ENCODE measurements around the gene SAP25.
"Not testable (repeated sequence)": the region's sequence is repeated elsewhere in the genome, so short reads cannot be mapped to it uniquely, and the experiment has no call there.

Gene SAP25

GRCh38 chr7:100567031-100567730, 6.5 kb downstream of the SAP25 start:
- no peaks in the 10 kb centered on the region for H3K36me3 ChIP-seq (replicated peaks; ENCODE audit: insufficient read depth, low read length)
- H3K9me3 ChIP-seq (replicated peaks; ENCODE audit: insufficient read depth, low read length): no peaks in the 10 kb centered on the region
- H3K9ac ChIP-seq (ENCODE audit: low read length): no peak overlapping the region
- no peaks in the 10 kb centered on the region for H3F3A ChIP-seq (ENCODE audit: insufficient read depth, low read length)
- H3K27me3 ChIP-seq (replicated peaks; ENCODE audit: insufficient read depth, low read length): peaks cover 11% of the 10 kb centered on the region
- no peak for DNase-seq
- no peaks in the 10 kb centered on the region for H4K20me1 ChIP-seq (ENCODE audit: insufficient read depth, low read length)
- no peaks in the 10 kb centered on the region for H3K4me1 ChIP-seq (ENCODE audit: low read length)
- H2AFZ ChIP-seq (ENCODE audit: low read length): no peak overlapping the region
- no peak overlapping the region for H3K27ac ChIP-seq (ENCODE audit: low read length)
- TF ChIP-seq EZH2phosphoT487 (IDR thresholded peaks at IDR 0.05; ENCODE audit: low read length): no peak
- no peak for TF ChIP-seq CTCF (IDR thresholded peaks at IDR 0.05; ENCODE audit: low read length)
- no peak for TF ChIP-seq EZH2 (optimal IDR thresholded peaks at IDR 0.05; ENCODE audit: low read depth, low read length)
- no peaks in the 10 kb centered on the region for H3K79me2 ChIP-seq (ENCODE audit: low read length)
- no peak overlapping the region for H3K4me2 ChIP-seq (ENCODE audit: low read depth, low read length)
- no peak overlapping the region for H3K4me3 ChIP-seq (ENCODE audit: low read length)
- no peaks in the 10 kb centered on the region for H3K9me2 ChIP-seq (replicated peaks; ENCODE audit: insufficient read depth, low read length)

- H3K9me3 ChIP-seq (replicated peaks; ENCODE audit: insufficient read depth, low read length): no peaks in the 10 kb centered on the region
- H3K27ac ChIP-seq (ENCODE audit: low read length): no peak overlapping the region
- DNase-seq: no peak
Observed at GRCh38 chr7:100566018-100566531, 7.6 kb downstream of the SAP25 start.

GRCh38 chr7:100565133-100565571, 8.5 kb downstream of the SAP25 start:
- H3F3A ChIP-seq (ENCODE audit: insufficient read depth, low read length): no peaks in the 10 kb centered on the region
- H3K4me2 ChIP-seq (ENCODE audit: low read depth, low read length): no peak overlapping the region

More at GRCh38 chr7:100566018-100566531, 7.6 kb downstream of the SAP25 start:
- no peaks in the 10 kb centered on the region for H3F3A ChIP-seq (ENCODE audit: insufficient read depth, low read length)
- no peaks in the 10 kb centered on the region for H3K79me2 ChIP-seq (ENCODE audit: low read length)
- H3K4me1 ChIP-seq (ENCODE audit: low read length): no peaks in the 10 kb centered on the region
- H4K20me1 ChIP-seq (ENCODE audit: insufficient read depth, low read length): no peaks in the 10 kb centered on the region
- no peak overlapping the region for H3K9ac ChIP-seq (ENCODE audit: low read length)
- H3K4me3 ChIP-seq (ENCODE audit: low read length): no peak overlapping the region
- H3K27me3 ChIP-seq (replicated peaks; ENCODE audit: insufficient read depth, low read length): peaks cover 11% of the 10 kb centered on the region
- H3K4me2 ChIP-seq (ENCODE audit: low read depth, low read length): no peak overlapping the region
- H3K9me2 ChIP-seq (replicated peaks; ENCODE audit: insufficient read depth, low read length): no peaks in the 10 kb centered on the region
- no peak for TF ChIP-seq EZH2 (optimal IDR thresholded peaks at IDR 0.05; ENCODE audit: low read depth, low read length)
- no peak for TF ChIP-seq EZH2phosphoT487 (IDR thresholded peaks at IDR 0.05; ENCODE audit: low read length)
- TF ChIP-seq CTCF (IDR thresholded peaks at IDR 0.05; ENCODE audit: low read length): no peak
- H2AFZ ChIP-seq (ENCODE audit: low read length): no peak overlapping the region
- no peaks in the 10 kb centered on the region for H3K36me3 ChIP-seq (replicated peaks; ENCODE audit: insufficient read depth, low read length)

GRCh38 chr7:100564405-100564804, 9.3 kb downstream of the SAP25 start:
- not testable (repeated sequence) for H3K27ac ChIP-seq (ENCODE audit: low read length); H3K4me3 ChIP-seq (ENCODE audit: low read length); H3K9ac ChIP-seq (ENCODE audit: low read length); H3F3A ChIP-seq (ENCODE audit: insufficient read depth, low read length); H4K20me1 ChIP-seq (ENCODE audit: insufficient read depth, low read length); H2AFZ ChIP-seq (ENCODE audit: low read length); H3K27me3 ChIP-seq (replicated peaks; ENCODE audit: insufficient read depth, low read length); H3K9me2 ChIP-seq (replicated peaks; ENCODE audit: insufficient read depth, low read length); H3K36me3 ChIP-seq (replicated peaks; ENCODE audit: insufficient read depth, low read length); DNase-seq; H3K4me1 ChIP-seq (ENCODE audit: low read length); H3K79me2 ChIP-seq (ENCODE audit: low read length); H3K9me3 ChIP-seq (replicated peaks; ENCODE audit: insufficient read depth, low read length); H3K4me2 ChIP-seq (ENCODE audit: low read depth, low read length)

More at GRCh38 chr7:100565133-100565571, 8.5 kb downstream of the SAP25 start:
- no peaks in the 10 kb centered on the region for H3K9me2 ChIP-seq (replicated peaks; ENCODE audit: insufficient read depth, low read length)
- H3K27ac ChIP-seq (ENCODE audit: low read length): no peak overlapping the region
- H3K36me3 ChIP-seq (replicated peaks; ENCODE audit: insufficient read depth, low read length): no peaks in the 10 kb centered on the region
- H2AFZ ChIP-seq (ENCODE audit: low read length): no peak overlapping the region
- H3K79me2 ChIP-seq (ENCODE audit: low read length): no peaks in the 10 kb centered on the region
- no peak overlapping the region for H3K9ac ChIP-seq (ENCODE audit: low read length)
- no peak overlapping the region for H3K4me3 ChIP-seq (ENCODE audit: low read length)
- H4K20me1 ChIP-seq (ENCODE audit: insufficient read depth, low read length): no peaks in the 10 kb centered on the region
- peaks cover 7% of the 10 kb centered on the region for H3K27me3 ChIP-seq (replicated peaks; ENCODE audit: insufficient read depth, low read length)
- H3K9me3 ChIP-seq (replicated peaks; ENCODE audit: insufficient read depth, low read length): no peaks in the 10 kb centered on the region
- TF ChIP-seq EZH2 (optimal IDR thresholded peaks at IDR 0.05; ENCODE audit: low read depth, low read length) (no peak), EZH2phosphoT487 (IDR thresholded peaks at IDR 0.05; ENCODE audit: low read length) (no peak), CTCF (IDR thresholded peaks at IDR 0.05; ENCODE audit: low read length) (no peak)
- DNase-seq: no peak
- H3K4me1 ChIP-seq (ENCODE audit: low read length): no peaks in the 10 kb centered on the region

Data from MM.1S (cell line).